B cell (primary cell): Measurements from ENCODE around the gene GNAI2.

Source experiments
- CTCF ChIP-seq: fragments of 200-600 bp; IDR thresholded peaks from one replicate; pipeline ENCODE4 v1.8.0; 2022; ENCODE audit warnings: antibody characterized with exemption, mild to moderate bottlenecking
- EZH2 ChIP-seq: IDR thresholded peaks from 2 replicates; pipeline ENCODE4 v1.6.1; 2012; ENCODE audit warnings: borderline replicate concordance, low read depth, mild to moderate bottlenecking, moderate library complexity, low read length; ENCODE audit not compliant: insufficient read depth, poor library complexity, severe bottlenecking

DNA sequence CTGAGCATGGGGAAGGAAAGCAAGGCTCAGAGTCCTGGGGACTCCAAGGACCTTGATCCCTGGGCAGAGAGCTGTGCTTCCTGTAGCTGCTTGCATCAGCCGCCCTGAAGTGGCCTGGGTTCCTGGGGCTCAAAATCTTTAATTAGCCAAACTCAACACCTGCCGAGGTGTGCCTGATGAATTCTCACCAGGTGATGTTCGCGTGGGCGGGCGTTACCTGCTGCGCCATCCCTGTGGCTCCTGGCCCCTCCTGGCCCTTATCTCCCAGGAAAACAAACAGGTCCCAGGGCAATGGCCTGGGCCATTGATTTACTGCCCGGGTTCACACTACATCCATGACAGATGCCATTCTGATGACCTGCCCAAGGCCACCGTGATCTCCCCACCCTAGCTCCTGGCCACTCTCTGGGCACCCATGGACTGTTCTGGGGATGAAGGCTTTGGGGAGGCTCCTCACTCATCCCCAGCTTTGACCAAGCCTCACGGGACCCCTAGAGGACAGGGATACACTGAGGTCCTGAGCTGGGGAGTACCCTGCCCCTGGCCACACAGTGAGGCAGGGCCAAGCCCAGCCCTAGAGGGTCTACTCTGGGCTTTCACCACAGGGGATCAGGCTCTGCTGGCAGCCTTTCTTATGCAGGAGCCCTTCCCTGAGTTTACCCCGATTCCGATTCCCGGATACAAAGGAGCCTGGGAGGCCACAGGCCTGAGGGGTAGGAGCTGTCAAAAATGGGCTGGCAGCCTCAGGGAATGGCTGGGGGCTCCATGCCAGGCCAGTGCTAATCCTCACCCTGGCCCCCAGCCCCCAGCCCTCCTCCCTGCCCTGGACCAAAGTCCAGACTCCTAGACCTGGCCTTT lies 25.3 kb upstream of the GNAI2 start:
- TF ChIP-seq CTCF (no peak), EZH2 (no peak)
